ENCODE measurements around the gene MOB1B.
"Not testable (repeated sequence)": the region's sequence is repeated elsewhere in the genome, so short reads cannot be mapped to it uniquely, and the experiment has no call there.

The MOB1B gene

GRCh38 chr4:71009890-71010588 is 107.9 kb downstream of the MOB1B start:
- H3K4me3 ChIP-seq (ENCODE audit: low read depth in 1 of 2, low read length in 2 of 2) = no peak overlapping the region
- no peak overlapping the region for H2AFZ ChIP-seq (ENCODE audit: low read depth, low read length)
- H3K27me3 ChIP-seq (ENCODE audit: insufficient read depth, low read length, poor library complexity) = no peaks in the 10 kb centered on the region
- TF ChIP-seq EZH2 (IDR thresholded peaks at IDR 0.05; ENCODE audit: borderline replicate concordance, low read depth, low read length, severe bottlenecking) = no peak
- peak; percentile 72 for TF ChIP-seq CTCF (IDR thresholded peaks at IDR 0.05; ENCODE audit: borderline replicate concordance, extremely low read depth, low read length, poor library complexity, severe bottlenecking)
- ATAC-seq (ENCODE audit: insufficient read depth, low read depth) (peak; percentile 73), DNase-seq (no peak)
- H3K9me3 ChIP-seq (ENCODE audit: insufficient read depth, low read length, severe bottlenecking) = no peaks in the 10 kb centered on the region
- peak overlapping the region; percentile 5; the same call in 1 of the 2 replicates for H3K4me2 ChIP-seq (ENCODE audit: insufficient read depth, low read length)
- H3K79me2 ChIP-seq (ENCODE audit: insufficient read depth, low read length) = peaks cover 91% of the 10 kb centered on the region
- no peak overlapping the region for H3K9ac ChIP-seq (ENCODE audit: low read depth, low read length)
- H3K36me3 ChIP-seq (ENCODE audit: insufficient read depth, low read length) = peaks cover 69% of the 10 kb centered on the region
- H4K20me1 ChIP-seq (ENCODE audit: insufficient read depth, low read length) = peaks cover 57% of the 10 kb centered on the region
- H3K4me1 ChIP-seq (ENCODE audit: insufficient read depth, low read length) = peaks cover 26% of the 10 kb centered on the region
- H3K27ac ChIP-seq (ENCODE audit: low read length) = peak overlapping the region; percentile 23; the same call in 1 of the 2 replicates

GRCh38 chr4:71011451-71011850 is 109.3 kb downstream of the MOB1B start:
- ATAC-seq (ENCODE audit: insufficient read depth, low read depth) = no peak
- Histone ChIP-seq H3K27me3 (ENCODE audit: insufficient read depth, low read length, poor library complexity) (no peaks in the 10 kb centered on the region), H3K9me3 (ENCODE audit: insufficient read depth, low read length, severe bottlenecking) (no peaks in the 10 kb centered on the region), H3K4me1 (ENCODE audit: insufficient read depth, low read length) (peaks cover 15% of the 10 kb centered on the region), H3K4me3 (ENCODE audit: low read depth in 1 of 2, low read length in 2 of 2) (no peak overlapping the region), H3K4me2 (ENCODE audit: insufficient read depth, low read length) (no peak overlapping the region), H3K79me2 (ENCODE audit: insufficient read depth, low read length) (peaks cover 85% of the 10 kb centered on the region), H2AFZ (ENCODE audit: low read depth, low read length) (no peak overlapping the region), H3K9ac (ENCODE audit: low read depth, low read length) (no peak overlapping the region), H3K27ac (ENCODE audit: low read length) (no peak overlapping the region), H3K36me3 (ENCODE audit: insufficient read depth, low read length) (peaks cover 60% of the 10 kb centered on the region), H4K20me1 (ENCODE audit: insufficient read depth, low read length) (peaks cover 48% of the 10 kb centered on the region)
- no peak for DNase-seq
- TF ChIP-seq EZH2 (IDR thresholded peaks at IDR 0.05; ENCODE audit: borderline replicate concordance, low read depth, low read length, severe bottlenecking) = no peak
- no peak for TF ChIP-seq CTCF (IDR thresholded peaks at IDR 0.05; ENCODE audit: borderline replicate concordance, extremely low read depth, low read length, poor library complexity, severe bottlenecking)

- ATAC-seq (ENCODE audit: insufficient read depth, low read depth); DNase-seq; H3K27ac ChIP-seq (ENCODE audit: low read length); H3K4me3 ChIP-seq (ENCODE audit: low read depth in 1 of 2, low read length in 2 of 2); H3K9ac ChIP-seq (ENCODE audit: low read depth, low read length); H3K4me2 ChIP-seq (ENCODE audit: insufficient read depth, low read length); H3K27me3 ChIP-seq (ENCODE audit: insufficient read depth, low read length, poor library complexity); H3K9me3 ChIP-seq (ENCODE audit: insufficient read depth, low read length, severe bottlenecking); H3K4me1 ChIP-seq (ENCODE audit: insufficient read depth, low read length); H2AFZ ChIP-seq (ENCODE audit: low read depth, low read length): not testable (repeated sequence)
- peaks cover 26% of the 10 kb centered on the region for H4K20me1 ChIP-seq (ENCODE audit: insufficient read depth, low read length)
- H3K79me2 ChIP-seq (ENCODE audit: insufficient read depth, low read length) = peaks cover 80% of the 10 kb centered on the region
- peaks cover 34% of the 10 kb centered on the region for H3K36me3 ChIP-seq (ENCODE audit: insufficient read depth, low read length)
These were observed 115.2 kb downstream of the MOB1B start for GRCh38 chr4:71017391-71017790.

GRCh38 chr4:71020611-71021010 is 118.4 kb downstream of the MOB1B start:
- Histone ChIP-seq H2AFZ (ENCODE audit: low read depth, low read length) (no peak overlapping the region), H3K4me2 (ENCODE audit: insufficient read depth, low read length) (no peak overlapping the region), H3K4me3 (ENCODE audit: low read depth in 1 of 2, low read length in 2 of 2) (no peak overlapping the region), H3K27ac (ENCODE audit: low read length) (no peak overlapping the region), H3K9me3 (ENCODE audit: insufficient read depth, low read length, severe bottlenecking) (no peaks in the 10 kb centered on the region), H3K4me1 (ENCODE audit: insufficient read depth, low read length) (no peaks in the 10 kb centered on the region), H3K27me3 (ENCODE audit: insufficient read depth, low read length, poor library complexity) (no peaks in the 10 kb centered on the region), H3K9ac (ENCODE audit: low read depth, low read length) (no peak overlapping the region), H4K20me1 (ENCODE audit: insufficient read depth, low read length) (peaks cover 41% of the 10 kb centered on the region), H3K79me2 (ENCODE audit: insufficient read depth, low read length) (peaks cover 85% of the 10 kb centered on the region), H3K36me3 (ENCODE audit: insufficient read depth, low read length) (peaks cover 63% of the 10 kb centered on the region)
- DNase-seq = no peak
- TF ChIP-seq CTCF (IDR thresholded peaks at IDR 0.05; ENCODE audit: borderline replicate concordance, extremely low read depth, low read length, poor library complexity, severe bottlenecking) = no peak
- TF ChIP-seq EZH2 (IDR thresholded peaks at IDR 0.05; ENCODE audit: borderline replicate concordance, low read depth, low read length, severe bottlenecking) = no peak
- no peak for ATAC-seq (ENCODE audit: insufficient read depth, low read depth)
